ENCODE data around the gene PKN1.
A peak's percentile ranks its signal among the peaks of the same experiment; 100 is the strongest.

Gene PKN1

GRCh38 chr19:14516746-14517438 lies 83.8 kb downstream of the PKN1 start:
- no peak for DNase-seq

GRCh38 chr19:14517446-14517839 lies 84.3 kb downstream of the PKN1 start:
- no peak for DNase-seq

GRCh38 chr19:14517840-14518505 lies 84.9 kb downstream of the PKN1 start, which contains the start of gene DNAJB1:
DNAJB1 (minus strand) TSS chr19:14518397; CDS start chr19:14518349, 48 bp downstream.
- DNase-seq = peak; percentile 36 to 57

- DNase-seq = no peak
Measured at GRCh38 chr19:14519245-14519859, 86.2 kb downstream of the PKN1 start.

GRCh38 chr19:14519860-14520407 lies 86.8 kb downstream of the PKN1 start:
- DNase-seq = no peak

- DNase-seq = no peak
Measured at GRCh38 chr19:14520543-14520942, 87.4 kb downstream of the PKN1 start.

All from NCI-H526 (cell line).